Measurements from ENCODE around the gene PCYT2. TPM values are rescaled to one million over a fixed set of nuclear protein-coding genes. Genes with fewer than 3 reads are reported as not detected.

The PCYT2 gene
- total RNA-seq, result 10 to 100 TPM; 28.8 to 29.7 TPM

DNA sequence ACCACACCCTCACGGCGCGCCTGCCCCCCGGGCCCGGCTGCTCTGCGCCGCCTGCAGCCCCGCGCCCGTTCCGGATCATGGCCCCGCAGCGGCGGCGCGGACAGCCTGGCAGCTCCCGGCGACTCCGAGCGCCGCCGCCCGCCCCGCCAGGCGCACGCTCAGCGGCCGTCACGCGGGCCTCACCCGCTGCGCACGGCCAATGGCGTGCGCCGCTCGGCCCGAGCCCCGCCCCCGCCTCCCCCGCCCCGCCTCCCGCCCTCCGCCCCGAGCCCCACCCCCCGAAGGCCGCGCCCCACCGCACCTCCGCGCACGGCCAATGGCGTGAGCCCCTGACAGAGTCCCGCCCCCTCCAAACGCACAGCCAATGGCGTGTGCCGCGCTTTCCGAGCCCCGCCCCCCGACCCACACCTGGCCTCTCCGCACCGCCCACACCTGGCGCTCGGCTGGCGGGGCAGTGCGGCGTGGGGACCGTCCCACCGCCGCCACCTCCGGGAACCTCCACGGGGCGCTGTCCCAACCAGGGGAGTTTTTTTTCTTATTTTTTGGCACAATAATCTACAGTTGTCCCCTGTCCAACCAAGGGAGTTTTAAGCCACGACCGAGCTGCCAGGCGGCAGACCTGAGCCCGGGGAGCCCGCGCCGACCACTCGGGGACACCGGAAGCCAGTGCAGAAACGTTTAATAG is at the start of gene PCYT2:
TSS of gene PCYT2 (minus strand) at position 123 of the 685 bp plus-strand sequence. CDS start at position 79, 44 bp downstream.
- Mint-ChIP-seq H3K4me3 (peak within 1 kb of the TSS; percentile 85), H3K27ac (no peak within 1 kb of the TSS), H3K4me1 (ENCODE audit: low read depth) (peaks cover 11% of the 10 kb centered on the region), H3K27me3 (no peaks in the 10 kb centered on the region), H3K9me3 (no peaks in the 10 kb centered on the region), H3K36me3 (peaks cover 26% of the 10 kb centered on the region)
- ChIA-PET CTCF (no interaction called here), POLR2A (interaction anchor here (0.6 to 1.1 kb wide), 3 partner anchors 15 to 45 kb away, joined by 3 read pairs; partner anchors contain the start of genes ALYREF and ANAPC11)
- DNase-seq, result peak; percentile 95
- intact Hi-C loops (cut with micrococcal nuclease), result loop anchor here (5.0 kb wide), 2 partner anchors 39 to 51 kb away; partner anchors contain the start of genes ARHGDIA and NOTUM

DNA sequence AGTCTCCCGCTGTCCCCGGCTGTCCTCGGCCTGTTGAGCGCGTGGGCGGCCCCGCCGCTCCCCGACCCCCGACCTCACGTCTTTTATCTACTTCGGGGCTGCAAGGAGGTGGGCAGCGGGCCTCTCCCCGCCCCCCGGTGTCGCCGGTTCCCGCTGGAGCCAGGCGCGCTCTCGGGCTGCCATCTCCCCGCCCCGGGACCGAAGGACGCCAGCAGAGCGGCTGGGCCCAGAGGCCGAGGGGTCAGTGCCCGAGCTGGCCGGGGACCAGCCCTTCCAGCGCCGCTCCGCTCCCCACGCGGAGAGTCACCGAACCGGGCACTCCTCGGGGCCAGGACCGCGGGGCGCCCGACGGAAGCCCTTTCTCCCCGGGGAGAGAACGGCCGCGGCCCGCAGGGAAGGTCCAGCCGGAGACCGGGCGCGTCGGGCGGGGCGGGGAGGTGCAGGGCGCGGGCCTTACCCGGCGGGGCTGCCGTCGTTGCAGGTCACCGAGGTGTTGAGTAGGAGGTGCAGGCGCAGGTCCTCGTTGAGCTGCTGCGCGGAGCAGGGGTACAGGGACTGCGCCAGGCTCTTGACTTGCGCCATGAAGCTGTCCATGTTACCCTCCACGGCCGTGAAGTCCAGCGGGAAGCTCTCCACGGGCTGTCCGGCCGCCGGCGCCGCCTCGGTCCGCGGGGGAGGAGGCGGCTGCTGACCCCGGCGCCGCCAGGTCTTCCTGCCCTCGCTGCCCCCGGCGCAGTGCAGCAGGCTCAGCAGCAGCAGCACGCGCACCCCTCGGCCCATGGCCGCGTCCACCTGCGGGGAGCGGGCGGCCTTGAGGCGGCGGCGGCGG is 49.1 kb upstream of the PCYT2 start:
- POLR2A ChIA-PET, result interaction anchor here (0.5 to 2.2 kb wide), 6 partner anchors 33 to 78 kb away, joined by 3 to 7 read pairs (median 6); partner anchors contain the start of genes CENPX, DCXR, LRRC45 and MAFG
- peaks cover 19% of the 10 kb centered on the region for H3K27me3 Mint-ChIP-seq
- no peaks in the 10 kb centered on the region for H3K9me3 Mint-ChIP-seq

DNA sequence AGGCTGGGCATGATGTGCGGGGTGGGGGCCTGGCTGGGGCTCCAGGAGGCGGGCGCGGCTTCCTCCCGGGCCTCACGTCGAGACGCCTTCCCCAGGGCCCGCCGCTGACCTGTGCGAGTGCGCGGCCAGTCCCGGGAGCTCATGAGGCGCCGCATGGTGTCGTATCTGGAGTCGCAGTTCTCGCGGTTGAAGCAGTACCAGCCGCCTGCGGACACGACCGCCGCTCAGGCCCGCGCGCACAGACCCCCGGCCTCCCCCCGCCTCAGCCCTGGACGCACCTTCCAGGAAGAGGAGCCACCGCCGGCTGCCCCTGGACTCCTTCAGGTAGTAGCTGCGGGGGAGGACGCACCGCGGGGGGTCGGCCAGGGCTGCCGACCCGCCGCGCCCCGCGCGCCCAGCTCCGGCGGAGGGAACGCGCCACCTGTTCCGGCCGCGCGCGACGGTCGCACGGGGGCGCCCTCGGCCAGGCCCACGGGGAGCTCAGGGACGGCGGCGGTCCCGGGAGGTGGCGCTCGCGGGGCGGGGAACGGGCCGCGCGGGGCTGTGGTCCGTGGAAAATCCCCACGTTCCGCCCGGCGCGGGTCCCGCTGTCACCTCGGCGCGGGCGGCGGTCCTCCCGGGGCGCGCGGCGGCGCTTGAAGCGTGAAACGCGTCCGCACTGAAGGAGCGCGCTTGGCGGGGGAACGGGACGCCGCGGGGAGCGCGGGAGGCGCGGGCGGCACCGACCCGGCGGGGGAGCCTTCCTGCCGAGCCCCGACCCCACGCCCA is 48.3 kb upstream of the PCYT2 start:
- DNase-seq, result peak; percentile 81
- intact Hi-C loops (cut with micrococcal nuclease), result loop anchor here (1.0 to 5.0 kb wide), 2 partner anchors 47 to 64 kb away; partner anchors contain the start of genes LRRC45 and PCYT2
- Mint-ChIP-seq H3K27me3 (peaks cover 19% of the 10 kb centered on the region), H3K36me3 (no peaks in the 10 kb centered on the region), H3K4me3 (no peak overlapping the region), H3K4me1 (ENCODE audit: low read depth) (peaks cover 2% of the 10 kb centered on the region), H3K9me3 (no peaks in the 10 kb centered on the region), H3K27ac (no peak overlapping the region)
- ChIA-PET CTCF (interaction anchor here (0.7 to 5.7 kb wide), 56 partner anchors 9 to 256 kb away, joined by 3 to 174 read pairs (median 4); partner anchors contain the start of genes ASPSCR1, CENPX, DCXR and DUS1L), POLR2A (interaction anchor here (0.7 to 2.2 kb wide), 7 partner anchors 17 to 78 kb away, joined by 3 to 7 read pairs (median 6); partner anchors contain the start of genes ASPSCR1, CENPX, DCXR and LRRC45)

More for the DNA sequence above, 49.1 kb upstream of the PCYT2 start:
- intact Hi-C loops (cut with micrococcal nuclease), result loop anchor here (5.0 kb wide), 1 partner anchor 48 kb away; the partner anchor contains the start of gene PCYT2
- DNase-seq, result no peak
- no peak overlapping the region for H3K27ac Mint-ChIP-seq
- no peaks in the 10 kb centered on the region for H3K36me3 Mint-ChIP-seq
- no peak overlapping the region for H3K4me3 Mint-ChIP-seq
- H3K4me1 Mint-ChIP-seq (ENCODE audit: low read depth), result peaks cover 2% of the 10 kb centered on the region
- CTCF ChIA-PET, result interaction anchor here (0.6 to 5.7 kb wide), 47 partner anchors 8 to 257 kb away, joined by 3 to 174 read pairs (median 5); partner anchors contain the start of genes ASPSCR1, CENPX, DCXR and DUS1L

DNA sequence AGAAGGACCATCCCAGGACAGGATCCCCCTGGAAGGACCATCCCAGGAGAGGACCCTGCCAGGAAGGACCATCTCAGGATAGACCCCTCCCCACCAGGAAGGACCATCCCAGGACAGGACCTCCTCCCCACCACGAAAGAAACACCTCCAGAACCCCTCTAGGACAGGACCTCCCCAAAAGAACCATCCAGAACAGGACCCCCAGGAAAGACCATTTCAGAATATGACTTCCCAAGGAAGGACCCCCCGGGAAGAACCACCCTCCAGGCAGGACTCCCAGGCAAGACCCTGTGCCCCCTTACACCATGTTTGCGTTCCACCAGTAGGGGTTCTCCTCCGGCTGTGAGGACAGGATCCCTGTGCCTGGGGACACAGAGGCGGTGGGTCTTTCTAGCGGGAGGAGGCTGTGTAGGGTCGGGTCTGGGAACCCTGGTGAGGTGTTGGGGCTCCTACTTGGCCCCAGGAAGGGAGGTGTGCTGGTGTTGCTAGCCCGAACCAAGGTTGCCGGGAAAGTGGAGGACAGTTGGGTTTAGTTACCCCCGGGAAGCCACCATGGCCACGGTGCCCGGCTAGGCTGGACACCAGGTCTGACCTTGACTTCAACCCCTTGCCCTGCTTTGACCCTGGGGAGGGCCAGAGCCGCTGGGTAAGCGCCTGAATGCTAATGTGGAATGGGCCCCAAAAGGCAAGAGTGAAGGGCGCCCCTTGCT is 47.6 kb upstream of the PCYT2 start:
- H3K36me3 Mint-ChIP-seq, result no peaks in the 10 kb centered on the region
- POLR2A ChIA-PET, result interaction anchor here (0.9 to 2.2 kb wide), 5 partner anchors 18 to 79 kb away, joined by 5 to 7 read pairs (median 6); partner anchors contain the start of genes ASPSCR1, CENPX, DCXR and LRRC45

DNA sequence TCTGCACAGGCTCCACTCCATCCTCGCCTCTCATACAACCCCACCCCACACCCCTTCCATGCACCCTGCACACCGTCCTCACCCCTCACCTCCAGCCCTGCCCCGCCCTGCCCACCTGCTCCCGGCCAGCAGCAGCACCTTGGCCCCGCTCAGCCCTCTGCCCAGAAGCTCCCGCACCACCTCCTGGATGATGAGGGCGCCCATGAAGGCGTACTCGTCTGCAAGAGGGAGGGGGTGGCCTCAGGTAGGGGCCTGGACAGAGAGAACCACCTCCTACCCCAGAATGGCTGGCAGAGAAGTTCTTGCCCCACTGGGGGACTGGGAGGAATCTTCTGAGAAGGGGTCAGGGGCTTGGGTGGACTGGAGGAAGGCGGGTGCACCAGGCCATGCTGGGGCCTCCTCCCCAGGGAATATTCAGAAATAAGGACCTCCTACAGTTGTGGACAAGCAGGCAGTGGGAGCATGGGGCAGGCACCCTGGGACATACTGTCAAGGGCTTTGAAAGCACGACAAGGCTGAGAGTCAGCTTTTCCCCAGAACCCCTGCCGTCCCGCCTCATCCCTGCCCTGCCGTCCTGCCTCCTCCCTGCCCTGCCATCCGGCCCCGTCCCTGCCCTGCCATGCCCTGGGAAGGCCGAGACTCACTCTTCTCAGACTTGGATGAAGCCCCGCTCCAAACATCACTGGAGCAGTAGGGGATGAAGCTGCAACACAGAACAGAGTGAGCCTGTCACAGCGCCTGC is 46.7 kb upstream of the PCYT2 start:
- no peak overlapping the region for H3K27ac Mint-ChIP-seq
- ChIA-PET CTCF (no interaction called here), POLR2A (no interaction called here)
- H3K9me3 Mint-ChIP-seq, result no peaks in the 10 kb centered on the region
- no peaks in the 10 kb centered on the region for H3K36me3 Mint-ChIP-seq
- no peak for DNase-seq
- H3K4me1 Mint-ChIP-seq (ENCODE audit: low read depth), result peaks cover 2% of the 10 kb centered on the region
- no peak overlapping the region for H3K4me3 Mint-ChIP-seq
- H3K27me3 Mint-ChIP-seq, result peaks cover 19% of the 10 kb centered on the region
- intact Hi-C loops (cut with micrococcal nuclease), result no loop called here

More for the DNA sequence above, 47.6 kb upstream of the PCYT2 start:
- H3K9me3 Mint-ChIP-seq, result no peaks in the 10 kb centered on the region
- CTCF ChIA-PET, result interaction anchor here (0.7 to 5.7 kb wide), 54 partner anchors 9 to 256 kb away, joined by 3 to 174 read pairs (median 4); partner anchors contain the start of genes ASPSCR1, CENPX, DCXR and DUS1L
- peak overlapping the region; percentile 23 for H3K4me3 Mint-ChIP-seq
- DNase-seq, result no peak
- peaks cover 2% of the 10 kb centered on the region for H3K4me1 Mint-ChIP-seq (ENCODE audit: low read depth)
- H3K27me3 Mint-ChIP-seq, result peaks cover 19% of the 10 kb centered on the region
- no peak overlapping the region for H3K27ac Mint-ChIP-seq
- intact Hi-C loops (cut with micrococcal nuclease), result loop anchor here (1.0 kb wide), 1 partner anchor 65 kb away; the partner anchor contains the start of gene LRRC45

DNA sequence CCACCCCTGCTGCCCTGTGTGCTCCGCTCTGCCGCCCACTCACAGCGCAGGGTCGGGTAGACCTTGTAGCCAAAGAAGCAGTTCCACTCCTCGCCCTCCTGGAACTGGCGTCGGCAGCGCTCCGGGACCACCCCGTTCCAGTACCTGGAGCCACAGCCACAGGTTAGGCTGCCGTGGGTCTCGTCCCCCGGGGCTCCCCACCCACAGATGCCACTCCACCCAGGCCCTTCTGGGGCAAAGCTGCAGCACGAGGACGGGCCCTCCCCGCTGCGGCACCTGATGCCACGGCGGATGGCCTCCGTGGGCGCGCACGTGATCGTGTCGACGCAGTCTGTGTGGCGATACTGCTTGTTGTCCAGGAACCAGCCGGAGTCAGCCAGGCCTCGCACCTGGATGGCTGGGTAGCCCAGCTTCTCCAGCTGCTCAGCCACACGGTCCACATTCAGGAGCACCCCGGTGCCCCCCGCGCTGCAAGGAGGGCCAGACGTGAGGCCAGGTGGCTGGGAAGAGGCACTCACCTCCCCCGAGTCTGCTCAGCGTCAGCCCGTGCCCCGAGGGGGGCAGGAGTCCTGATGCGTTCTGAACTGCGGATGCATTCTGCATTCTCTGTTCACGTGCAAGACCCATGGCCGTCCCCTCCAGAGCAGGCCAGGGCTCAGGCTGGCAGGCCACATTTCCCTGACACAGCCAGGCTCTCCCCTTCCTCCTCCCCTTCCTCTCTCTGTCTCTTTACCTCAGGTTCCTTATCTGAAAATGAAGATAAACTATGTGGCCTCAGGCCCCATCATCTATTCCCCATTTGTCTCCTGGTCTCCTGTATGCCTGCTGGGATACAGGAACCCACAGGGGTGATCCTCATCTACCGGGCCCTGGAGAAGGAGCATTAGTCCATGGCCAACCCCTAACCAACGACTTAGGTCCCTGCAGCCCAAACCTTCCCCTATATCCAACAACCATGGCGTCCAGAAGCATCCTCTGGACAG is 45.7 kb upstream of the PCYT2 start:
- Mint-ChIP-seq H3K4me3 (no peak overlapping the region), H3K27ac (no peak overlapping the region), H3K27me3 (peaks cover 14% of the 10 kb centered on the region), H3K4me1 (ENCODE audit: low read depth) (peaks cover 2% of the 10 kb centered on the region), H3K9me3 (no peaks in the 10 kb centered on the region), H3K36me3 (no peaks in the 10 kb centered on the region)
- ChIA-PET CTCF (no interaction called here), POLR2A (interaction anchor here (0.6 kb wide), 1 partner anchor 8 kb away, joined by 3 read pairs; no protein-coding TSS in a partner anchor)
- intact Hi-C loops (cut with micrococcal nuclease), result no loop called here
- no peak for DNase-seq

DNA sequence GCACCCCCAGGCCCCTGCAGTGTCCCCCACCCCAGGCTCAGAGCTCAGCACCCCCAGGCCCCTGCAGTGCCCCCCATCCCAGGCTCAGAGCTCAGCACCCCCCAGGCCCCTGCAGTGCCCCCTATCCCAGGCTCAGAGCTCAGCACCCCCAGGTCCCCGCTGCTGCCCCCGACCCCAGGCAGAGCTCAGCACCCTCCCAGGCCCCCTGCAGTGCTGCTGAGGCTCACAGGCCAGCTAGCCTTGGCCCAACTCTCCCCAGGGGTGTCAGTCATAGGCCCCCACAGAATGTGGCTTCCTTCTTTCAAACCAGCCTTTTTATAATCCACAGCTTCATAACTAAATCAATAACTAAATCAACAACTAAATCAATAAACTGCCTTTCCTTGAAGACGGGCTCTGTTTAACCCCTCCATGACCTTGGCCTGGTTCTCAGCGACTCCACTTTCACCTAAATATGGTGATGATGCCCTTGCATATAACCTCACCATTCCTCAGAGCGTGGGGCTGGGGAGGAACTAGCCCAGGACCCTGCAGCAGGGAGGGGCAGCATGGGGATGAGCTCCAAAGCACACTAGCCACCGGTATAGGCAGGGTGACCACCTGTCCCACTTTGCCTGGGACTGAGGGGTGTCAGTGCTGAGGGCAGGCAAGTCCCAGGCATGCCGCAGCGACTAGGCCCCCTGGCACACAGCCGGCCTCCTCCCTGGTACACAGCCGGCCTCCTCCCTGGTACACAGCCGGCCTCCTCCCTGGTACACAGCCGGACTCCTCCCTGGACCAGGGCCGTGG is 44.8 kb upstream of the PCYT2 start:
- intact Hi-C loops (cut with micrococcal nuclease), result no loop called here
- CTCF ChIA-PET, result interaction anchor here (0.9 kb wide), 1 partner anchor 64 kb away, joined by 3 read pairs; no protein-coding TSS in a partner anchor
- no peak overlapping the region for H3K27ac Mint-ChIP-seq
- no peaks in the 10 kb centered on the region for H3K9me3 Mint-ChIP-seq
- H3K27me3 Mint-ChIP-seq, result peaks cover 14% of the 10 kb centered on the region
- DNase-seq, result no peak
- POLR2A ChIA-PET, result interaction anchor here (0.6 kb wide), 1 partner anchor 9 kb away, joined by 3 read pairs; no protein-coding TSS in a partner anchor
- no peak overlapping the region for H3K4me3 Mint-ChIP-seq
- peaks cover 2% of the 10 kb centered on the region for H3K4me1 Mint-ChIP-seq (ENCODE audit: low read depth)
- no peaks in the 10 kb centered on the region for H3K36me3 Mint-ChIP-seq

DNA sequence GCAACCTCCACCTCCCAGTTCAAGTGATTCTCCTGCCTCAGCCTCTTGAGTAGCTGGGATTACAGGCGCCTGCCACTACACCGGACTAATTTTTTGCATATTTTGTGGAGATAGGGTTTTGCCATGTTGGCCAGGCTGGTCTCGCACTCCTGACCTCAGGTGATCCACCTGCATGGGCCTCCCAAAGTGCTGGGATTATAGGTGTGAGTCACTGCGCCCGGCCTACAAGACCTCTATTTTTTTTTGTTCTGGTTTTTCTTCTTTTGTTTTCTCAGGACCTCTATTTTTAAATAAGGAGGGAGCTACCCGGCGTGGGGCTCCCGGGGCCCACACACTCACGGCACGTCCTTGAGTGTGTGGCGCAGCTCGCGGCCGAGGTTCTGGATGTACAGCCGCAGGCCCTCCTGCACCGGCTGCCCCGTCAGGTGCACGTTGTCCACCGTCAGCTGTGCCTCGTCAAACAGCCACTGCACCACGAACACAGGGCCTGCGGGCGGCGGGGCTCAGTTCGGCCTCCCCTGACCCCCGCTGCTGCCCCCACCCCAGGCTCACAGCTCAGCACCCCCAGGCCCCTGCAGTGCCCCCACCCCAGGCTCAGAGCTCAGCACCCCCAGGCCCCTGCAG is 44.0 kb upstream of the PCYT2 start:
- Mint-ChIP-seq H3K27me3 (peaks cover 12% of the 10 kb centered on the region), H3K4me1 (ENCODE audit: low read depth) (peaks cover 2% of the 10 kb centered on the region), H3K9me3 (no peaks in the 10 kb centered on the region), H3K36me3 (no peaks in the 10 kb centered on the region), H3K27ac (no peak overlapping the region), H3K4me3 (no peak overlapping the region)
- intact Hi-C loops (cut with micrococcal nuclease), result no loop called here
- ChIA-PET CTCF (interaction anchor here (0.9 to 1.3 kb wide), 3 partner anchors 11 to 66 kb away, joined by 3 to 4 read pairs (median 4); no protein-coding TSS in a partner anchor), POLR2A (no interaction called here)
- no peak for DNase-seq

Measured in activated CD4-positive, alpha-beta memory T cell treated with anti-CD3 and anti-CD28 coated beads for 36 hours (primary cell).